Erythroblast (primary cell): Measurements from ENCODE around the gene PGD.

Source experiments
- DNase-seq, 2 experiments: peaks; one replicate each; lab custom pipeline; 2025; lab: John Stamatoyannopoulos, UW
- GATA1 ChIP-seq: IDR thresholded peaks from 2 replicates; pipeline ENCODE4 v1.6.1; 2011; ENCODE audit warnings: low read depth, mild to moderate bottlenecking, control low read depth, low read length, moderate library complexity
- POLR2A ChIP-seq: IDR thresholded peaks from 2 replicates; pipeline ENCODE4 v1.6.1; 2011; ENCODE audit warnings: mild to moderate bottlenecking, low read length

PGD gene

GRCh38 chr1:10398734-10399443 lies at the start of gene PGD:
Gene PGD, plus strand, starts transcription at chr1:10399064. Its CDS starts 54 bp downstream, at chr1:10399118.
- peak; percentile 97 to 98 for DNase-seq
- no peak for TF ChIP-seq GATA1
- TF ChIP-seq POLR2A = peak; percentile 93

- TF ChIP-seq POLR2A = no peak
- TF ChIP-seq GATA1 = no peak
- DNase-seq = no peak
Measured at GRCh38 chr1:10353282-10353681, 45.6 kb upstream of the PGD start.

- DNase-seq = no peak
- TF ChIP-seq POLR2A (no peak), GATA1 (no peak)
Measured at GRCh38 chr1:10353693-10354092, 45.2 kb upstream of the PGD start.

GRCh38 chr1:10360045-10360444 lies 38.8 kb upstream of the PGD start:
- DNase-seq = no peak
- TF ChIP-seq GATA1 (no peak), POLR2A (no peak)

- TF ChIP-seq POLR2A = no peak
- TF ChIP-seq GATA1 = no peak
- no peak for DNase-seq
Measured at GRCh38 chr1:10361515-10361914, 37.3 kb upstream of the PGD start.

- DNase-seq = no peak
- no peak for TF ChIP-seq GATA1
- TF ChIP-seq POLR2A = no peak
Measured at GRCh38 chr1:10368194-10368593, 30.7 kb upstream of the PGD start.

GRCh38 chr1:10374442-10374860 lies 24.4 kb upstream of the PGD start:
- TF ChIP-seq POLR2A (no peak), GATA1 (no peak)
- no peak for DNase-seq

- DNase-seq = peak; percentile 76 to 83
Measured at GRCh38 chr1:10377365-10378029, 21.4 kb upstream of the PGD start.

- TF ChIP-seq GATA1 = no peak
- no peak for TF ChIP-seq POLR2A
Measured at GRCh38 chr1:10378081-10378841, 20.6 kb upstream of the PGD start.

GRCh38 chr1:10379101-10379620 lies 19.7 kb upstream of the PGD start:
- no peak for TF ChIP-seq POLR2A
- TF ChIP-seq GATA1 = no peak
- DNase-seq = no peak

More at GRCh38 chr1:10378081-10378841, 20.6 kb upstream of the PGD start:
- peak in 1 of 2 experiments; percentile 21 for DNase-seq

GRCh38 chr1:10379676-10380075 lies 19.2 kb upstream of the PGD start:
- no peak for TF ChIP-seq GATA1
- no peak for TF ChIP-seq POLR2A
- no peak for DNase-seq

GRCh38 chr1:10380594-10381275 lies 18.1 kb upstream of the PGD start:
- TF ChIP-seq POLR2A (no peak), GATA1 (no peak)
- no peak for DNase-seq

- TF ChIP-seq POLR2A = no peak
- no peak for TF ChIP-seq GATA1
- DNase-seq = no peak
Measured at GRCh38 chr1:10383630-10384029, 15.2 kb upstream of the PGD start.
